Measurements from ENCODE around the gene PLCB1. TPM values are rescaled to one million over a fixed set of nuclear protein-coding genes. Genes with fewer than 3 reads are reported as not detected.
A peak's percentile ranks its signal among the peaks of the same experiment; 100 is the strongest.
"Not testable (repeated sequence)": the region's sequence is repeated elsewhere in the genome, so short reads cannot be mapped to it uniquely, and the experiment has no call there.

PLCB1 gene
- total RNA-seq, 1 donor from 2014 or later: 37.4 TPM

GRCh38 chr20:8811801-8812594 is 679.9 kb downstream of the PLCB1 start:
- Mint-ChIP-seq H3K36me3 (ENCODE audit: unreplicated experiment) (no peaks in the 10 kb centered on the region), H3K4me1 (ENCODE audit: low read depth, unreplicated experiment) (peaks cover under 1% of the 10 kb centered on the region), H3K27ac (ENCODE audit: unreplicated experiment) (no peak overlapping the region), H3K4me3 (ENCODE audit: unreplicated experiment) (no peak overlapping the region), H3K27me3 (ENCODE audit: unreplicated experiment) (no peaks in the 10 kb centered on the region), H3K9me3 (ENCODE audit: unreplicated experiment) (no peaks in the 10 kb centered on the region)
- TF ChIP-seq CTCF (IDR thresholded peaks at IDR 0.05; ENCODE audit: partially characterized antibody, unreplicated experiment): no peak
- DNase-seq: no peak

GRCh38 chr20:8812817-8813216 is 680.8 kb downstream of the PLCB1 start:
- H3K36me3 Mint-ChIP-seq (ENCODE audit: unreplicated experiment): no peaks in the 10 kb centered on the region
- H3K4me1 Mint-ChIP-seq (ENCODE audit: low read depth, unreplicated experiment): no peaks in the 10 kb centered on the region
- H3K27ac Mint-ChIP-seq (ENCODE audit: unreplicated experiment): no peak overlapping the region
- no peaks in the 10 kb centered on the region for H3K9me3 Mint-ChIP-seq (ENCODE audit: unreplicated experiment)
- H3K4me3 Mint-ChIP-seq (ENCODE audit: unreplicated experiment): no peak overlapping the region
- no peaks in the 10 kb centered on the region for H3K27me3 Mint-ChIP-seq (ENCODE audit: unreplicated experiment)
- TF ChIP-seq CTCF (IDR thresholded peaks at IDR 0.05; ENCODE audit: partially characterized antibody, unreplicated experiment): no peak
- no peak for DNase-seq

GRCh38 chr20:8815208-8815607 is 683.1 kb downstream of the PLCB1 start:
- DNase-seq: no peak
- Mint-ChIP-seq H3K4me3 (ENCODE audit: unreplicated experiment) (no peak overlapping the region), H3K27ac (ENCODE audit: unreplicated experiment) (no peak overlapping the region), H3K36me3 (ENCODE audit: unreplicated experiment) (no peaks in the 10 kb centered on the region), H3K9me3 (ENCODE audit: unreplicated experiment) (no peaks in the 10 kb centered on the region), H3K27me3 (ENCODE audit: unreplicated experiment) (no peaks in the 10 kb centered on the region), H3K4me1 (ENCODE audit: low read depth, unreplicated experiment) (no peaks in the 10 kb centered on the region)
- TF ChIP-seq CTCF (IDR thresholded peaks at IDR 0.05; ENCODE audit: partially characterized antibody, unreplicated experiment): no peak

- DNase-seq: no peak
- TF ChIP-seq CTCF (IDR thresholded peaks at IDR 0.05; ENCODE audit: partially characterized antibody, unreplicated experiment): peak; percentile 68
- Mint-ChIP-seq H3K27ac (ENCODE audit: unreplicated experiment) (no peak overlapping the region), H3K27me3 (ENCODE audit: unreplicated experiment) (no peaks in the 10 kb centered on the region), H3K36me3 (ENCODE audit: unreplicated experiment) (peaks cover 6% of the 10 kb centered on the region), H3K9me3 (ENCODE audit: unreplicated experiment) (peaks cover 2% of the 10 kb centered on the region), H3K4me1 (ENCODE audit: low read depth, unreplicated experiment) (no peaks in the 10 kb centered on the region), H3K4me3 (ENCODE audit: unreplicated experiment) (no peak overlapping the region)
Measured at GRCh38 chr20:8829256-8829655, 697.2 kb downstream of the PLCB1 start.

GRCh38 chr20:8834294-8834693 is 702.2 kb downstream of the PLCB1 start:
- not testable (repeated sequence) for H3K27me3 Mint-ChIP-seq (ENCODE audit: unreplicated experiment); H3K9me3 Mint-ChIP-seq (ENCODE audit: unreplicated experiment); H3K27ac Mint-ChIP-seq (ENCODE audit: unreplicated experiment); DNase-seq; H3K4me1 Mint-ChIP-seq (ENCODE audit: low read depth, unreplicated experiment); H3K36me3 Mint-ChIP-seq (ENCODE audit: unreplicated experiment); H3K4me3 Mint-ChIP-seq (ENCODE audit: unreplicated experiment)
